NK-92 (cell line): ENCODE results near the gene ZNF586.
"Not testable (repeated sequence)": the region's sequence is repeated elsewhere in the genome, so short reads cannot be mapped to it uniquely, and the experiment has no call there.

Experiments used
- DNase-seq: peaks from one replicate; lab custom pipeline; 2025; ENCODE audit not compliant: unreplicated experiment; lab: John Stamatoyannopoulos, UW

ZNF586 gene

DNA sequence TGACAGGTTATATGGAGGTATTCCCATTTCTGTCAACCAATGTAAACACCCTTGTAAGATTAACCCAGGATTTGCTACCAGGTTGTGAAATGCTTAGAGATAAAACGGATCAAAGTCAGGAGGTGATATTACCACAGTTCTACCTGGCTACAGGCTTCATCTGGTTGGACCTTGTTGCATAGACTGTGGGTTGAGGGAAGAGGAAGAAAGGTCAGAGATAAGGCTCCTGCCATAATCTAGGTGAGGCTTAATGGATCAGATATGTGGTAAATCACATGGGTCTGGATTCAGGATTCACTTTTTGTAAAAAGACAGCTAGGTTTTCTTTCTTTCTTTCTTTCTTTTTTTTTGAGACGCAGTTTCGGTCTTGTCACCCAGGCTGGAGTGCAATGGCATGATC lies 52.0 kb downstream of the ZNF586 start:
- not testable (repeated sequence) for DNase-seq

DNA sequence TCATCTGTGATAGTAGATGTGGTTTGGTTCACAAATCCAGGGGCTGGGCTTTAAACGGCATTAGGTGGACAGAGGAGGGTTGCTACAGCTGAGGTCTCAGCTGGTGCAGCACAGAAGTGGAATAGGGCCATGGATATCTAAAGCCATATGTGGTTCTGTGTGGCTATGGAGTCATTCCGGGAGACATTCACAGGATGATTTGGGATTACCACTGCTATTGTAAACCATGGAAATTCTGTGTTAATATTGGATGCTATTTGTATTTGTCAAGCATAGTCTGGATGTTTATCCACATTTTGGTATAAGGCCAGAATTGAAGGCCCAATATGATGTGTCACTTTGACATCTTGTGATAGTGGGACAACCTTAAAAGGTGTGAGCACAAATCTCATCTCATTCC lies 53.7 kb downstream of the ZNF586 start:
- DNase-seq = not testable (repeated sequence)

DNA sequence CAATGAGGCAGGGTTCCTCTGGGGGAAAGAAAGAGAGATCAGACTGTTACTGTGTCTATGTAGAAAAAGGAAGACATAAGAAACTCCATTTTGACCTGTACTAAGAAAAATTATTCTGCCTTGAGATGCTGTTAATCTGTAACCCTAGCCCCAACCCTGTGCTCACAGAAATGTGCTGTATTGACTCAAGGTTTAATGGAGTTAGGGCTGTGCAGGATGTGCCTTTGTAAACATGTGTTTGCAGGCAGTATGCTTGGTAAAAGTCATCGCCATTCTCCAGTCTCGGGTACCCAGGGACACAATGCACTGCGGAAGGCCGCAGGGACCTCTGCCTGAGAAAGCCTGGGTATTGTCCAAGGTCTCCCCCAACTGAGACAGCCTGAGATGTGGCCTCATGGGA lies 54.1 kb downstream of the ZNF586 start:
- not testable (repeated sequence) for DNase-seq

DNA sequence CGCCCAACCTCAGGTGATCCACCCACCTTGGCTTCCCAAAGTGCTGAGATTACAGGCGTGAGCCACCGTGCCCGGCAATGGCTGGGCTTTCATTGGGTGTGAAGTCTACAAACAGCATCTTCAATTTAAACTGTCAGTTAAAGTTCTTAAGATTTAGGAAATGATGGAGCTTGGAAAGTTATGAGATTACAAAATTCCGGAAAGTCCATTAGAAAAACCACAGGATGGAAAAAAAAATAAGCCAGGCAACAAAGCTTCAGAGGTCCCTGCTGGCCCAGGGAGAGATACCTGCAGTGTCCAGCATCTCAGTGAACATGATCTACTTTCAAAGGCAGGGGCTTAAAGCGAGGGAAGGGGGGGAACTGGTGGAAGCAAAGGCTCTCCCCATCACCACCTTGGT lies 56.0 kb downstream of the ZNF586 start:
- DNase-seq = no peak

DNA sequence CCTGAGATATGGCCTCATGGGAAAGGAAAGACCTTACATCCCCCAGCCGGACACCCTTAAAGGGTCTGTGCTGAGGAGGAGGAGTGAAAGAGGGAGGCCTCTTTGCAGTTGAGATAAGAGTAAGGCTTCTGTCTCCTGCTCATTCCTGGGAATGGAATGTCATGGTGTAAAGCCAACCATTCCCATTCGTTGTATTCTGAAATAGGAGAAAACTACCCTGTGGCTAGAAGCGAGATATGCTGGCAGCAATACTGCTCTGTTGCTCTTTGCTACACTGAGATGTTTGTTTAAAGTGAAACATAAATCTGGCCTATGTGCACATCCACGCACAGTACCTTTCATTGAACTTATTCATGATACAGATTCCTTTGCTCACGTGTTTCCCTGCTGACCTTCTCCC lies 59.8 kb downstream of the ZNF586 start:
- DNase-seq = no peak

DNA sequence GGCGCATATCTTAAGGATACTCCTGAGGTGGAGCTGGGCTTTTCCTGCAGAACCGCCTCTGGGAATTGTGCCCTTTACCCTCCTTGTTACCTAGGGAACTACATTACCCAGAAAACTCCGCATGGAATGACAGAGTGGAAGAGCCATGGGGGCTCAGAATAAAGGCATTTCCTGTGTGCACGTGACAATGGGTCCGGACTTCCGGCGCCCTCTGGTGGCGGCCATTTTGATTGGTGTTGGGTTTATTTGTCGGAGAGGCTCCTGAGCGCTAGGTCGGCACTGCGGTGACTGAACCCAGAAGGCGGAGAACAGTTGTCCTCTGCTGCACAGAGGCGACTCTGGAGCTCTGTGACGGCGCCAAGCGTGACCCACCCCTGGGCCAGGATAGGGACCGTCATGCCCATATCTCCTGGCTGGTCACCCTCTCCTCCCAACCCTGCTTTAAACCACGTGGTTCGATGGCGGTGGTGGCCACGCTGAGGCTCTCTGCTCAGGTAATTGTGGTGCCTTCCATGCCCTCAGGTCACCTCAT lies 60.7 kb downstream of the ZNF586 start, which contains the start of gene ZNF587B:
ZNF587B (plus strand) TSS at position 229 of the 532 bp plus-strand sequence; CDS start at position 459, 230 bp downstream.
- no peak for DNase-seq
